Measurements from ENCODE around the gene AKAP13.

Gene AKAP13

DNA sequence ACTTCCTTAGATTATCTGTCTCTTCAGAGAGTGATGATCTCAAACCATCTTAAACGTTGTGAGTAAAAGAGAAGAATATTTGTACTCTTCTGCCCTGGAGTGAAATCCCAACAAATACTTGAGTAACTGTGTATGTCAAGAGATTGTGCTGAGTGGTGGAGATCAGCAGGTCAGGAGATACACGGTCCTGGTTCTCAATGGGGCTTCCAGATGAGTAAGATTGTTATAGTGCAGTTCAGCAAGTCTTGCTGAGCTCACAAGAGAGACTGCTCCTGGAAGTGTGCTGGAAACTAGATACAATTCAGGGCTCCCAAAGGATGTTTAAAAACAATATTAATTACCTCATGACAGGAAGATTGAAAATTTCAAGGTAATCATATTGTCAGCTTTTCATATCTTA, 184.3 kb downstream of the AKAP13 start:
- ChIA-PET CTCF (interaction anchor here (0.7 kb wide), 1 partner anchor 25 kb away, joined by 3 read pairs; no protein-coding TSS in a partner anchor), POLR2A (no interaction called here)
- H3K27ac ChIP-seq (ENCODE audit: extremely low read depth, low read depth, low read length), result no peak overlapping the region
- no peaks in the 10 kb centered on the region; a peak in 1 of 3 replicates for H3K36me3 ChIP-seq (ENCODE audit: control insufficient read depth in 2 of 2, insufficient read depth in 1 of 2, low read length in 2 of 2)
- peaks cover 9% of the 10 kb centered on the region; the same call in 1 of the 2 replicates for H3K4me1 ChIP-seq (ENCODE audit: control insufficient read depth, insufficient read depth, low read length)
- TF ChIP-seq ZIC2 (tag by site-specific recombination; IDR thresholded peaks at IDR 0.05) (0 out of 2 replicates have a peak, but pooled peaks have one; percentile 13), ZNF785 (tag by site-specific recombination; IDR thresholded peaks at IDR 0.05) (no peak)
- H3K4me3 ChIP-seq (ENCODE audit: low read depth, low read length), result no peak overlapping the region
- no peaks in the 10 kb centered on the region for H3K9me3 ChIP-seq (ENCODE audit: control insufficient read depth, insufficient read depth, low read depth, low read length)

DNA sequence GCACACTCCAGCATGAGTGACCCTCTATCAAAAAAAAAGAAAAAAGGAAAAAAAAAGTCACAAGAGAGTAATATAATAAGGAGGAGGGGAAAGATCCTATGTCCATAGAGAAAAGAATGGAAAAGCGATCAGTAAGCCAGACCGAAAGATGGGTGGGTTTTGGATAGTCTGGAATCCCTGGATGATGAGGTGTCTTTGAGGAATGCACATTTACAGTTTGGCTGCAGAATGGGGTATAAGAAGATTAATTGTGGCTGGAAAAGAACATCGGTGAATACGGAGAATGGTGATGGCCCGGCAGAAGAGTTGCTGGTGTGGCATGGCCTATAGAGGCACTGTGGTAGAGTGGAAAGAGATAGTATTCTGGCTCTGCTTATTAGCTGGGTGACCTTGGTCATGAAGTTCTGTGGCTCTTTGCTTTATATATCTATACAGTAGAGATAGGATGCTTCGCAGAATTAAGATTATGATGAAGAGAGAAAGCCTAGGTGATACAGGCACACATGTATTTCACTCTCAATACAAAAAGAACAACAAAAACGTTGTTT, 187.9 kb downstream of the AKAP13 start:
- CTCF ChIA-PET, result interaction anchor here (1.4 kb wide), 1 partner anchor 8 kb away, joined by 4 read pairs; no protein-coding TSS in a partner anchor
- Histone ChIP-seq H3K4me3 (ENCODE audit: low read depth, low read length) (no peak overlapping the region), H3K9me3 (ENCODE audit: control insufficient read depth, insufficient read depth, low read depth, low read length) (no peaks in the 10 kb centered on the region), H3K4me1 (ENCODE audit: control insufficient read depth, insufficient read depth, low read length) (peaks cover 8% of the 10 kb centered on the region; the same call in 1 of the 2 replicates), H3K36me3 (ENCODE audit: control insufficient read depth in 2 of 2, insufficient read depth in 1 of 2, low read length in 2 of 2) (no peaks in the 10 kb centered on the region; a peak in 1 of 3 replicates), H3K27ac (ENCODE audit: extremely low read depth, low read depth, low read length) (no peak overlapping the region)
- TF ChIP-seq ZNF37A (tag by site-specific recombination; IDR thresholded peaks at IDR 0.05) (no peak), ZNF114 (tag by site-specific recombination; IDR thresholded peaks at IDR 0.05) (no peak), HOXA7 (CRISPR knock-in tag; IDR thresholded peaks at IDR 0.05; ENCODE audit: borderline replicate concordance) (no peak), ZNF391 (tag by site-specific recombination; IDR thresholded peaks at IDR 0.05; ENCODE audit: borderline replicate concordance, low read depth) (no peak), ZSCAN16 (tag by site-specific recombination; IDR thresholded peaks at IDR 0.05) (no peak), SP2 (tag by site-specific recombination; IDR thresholded peaks at IDR 0.05) (no peak), ZNF221 (tag by site-specific recombination; IDR thresholded peaks at IDR 0.05; ENCODE audit: borderline replicate concordance) (no peak)
- TF ChIP-seq, protein P1, sequence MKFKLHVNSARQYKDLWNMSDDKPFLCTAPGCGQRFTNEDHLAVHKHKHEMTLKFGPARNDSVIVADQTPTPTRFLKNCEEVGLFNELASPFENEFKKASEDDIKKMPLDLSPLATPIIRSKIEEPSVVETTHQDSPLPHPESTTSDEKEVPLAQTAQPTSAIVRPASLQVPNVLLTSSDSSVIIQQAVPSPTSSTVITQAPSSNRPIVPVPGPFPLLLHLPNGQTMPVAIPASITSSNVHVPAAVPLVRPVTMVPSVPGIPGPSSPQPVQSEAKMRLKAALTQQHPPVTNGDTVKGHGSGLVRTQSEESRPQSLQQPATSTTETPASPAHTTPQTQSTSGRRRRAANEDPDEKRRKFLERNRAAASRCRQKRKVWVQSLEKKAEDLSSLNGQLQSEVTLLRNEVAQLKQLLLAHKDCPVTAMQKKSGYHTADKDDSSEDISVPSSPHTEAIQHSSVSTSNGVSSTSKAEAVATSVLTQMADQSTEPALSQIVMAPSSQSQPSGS (tag by site-specific recombination; IDR thresholded peaks at IDR 0.05; ENCODE audit: low read depth), result no peak
- POLR2A ChIA-PET, result no interaction called here

DNA sequence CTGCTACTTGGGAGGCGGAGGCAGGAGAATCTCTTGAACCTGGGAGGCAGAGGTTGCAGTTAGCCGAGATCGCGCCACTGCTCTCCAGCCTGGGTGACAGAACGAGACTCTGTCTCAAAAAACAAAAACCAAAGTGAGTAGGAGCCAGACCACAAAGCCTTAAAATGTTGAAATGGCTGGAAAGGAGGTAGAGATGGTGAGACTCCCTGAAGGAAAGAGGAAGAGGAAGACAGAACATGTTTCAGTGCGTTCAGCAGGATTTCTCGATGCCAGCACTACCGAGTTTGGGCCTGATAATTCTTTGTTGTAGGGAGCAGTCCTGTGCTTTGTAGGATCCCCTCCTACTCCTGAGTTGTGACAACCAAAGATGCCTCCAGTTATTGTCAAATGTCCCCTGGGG, 189.9 kb downstream of the AKAP13 start:
- CTCF ChIA-PET, result no interaction called here
- H3K4me3 ChIP-seq (ENCODE audit: low read depth, low read length), result no peak overlapping the region
- H3K36me3 ChIP-seq (ENCODE audit: control insufficient read depth in 2 of 2, insufficient read depth in 1 of 2, low read length in 2 of 2), result no peaks in the 10 kb centered on the region; a peak in 1 of 3 replicates
- H3K4me1 ChIP-seq (ENCODE audit: control insufficient read depth, insufficient read depth, low read length), result no peaks in the 10 kb centered on the region
- H3K27ac ChIP-seq (ENCODE audit: extremely low read depth, low read depth, low read length), result no peak overlapping the region
- no peaks in the 10 kb centered on the region for H3K9me3 ChIP-seq (ENCODE audit: control insufficient read depth, insufficient read depth, low read depth, low read length)
- POLR2A ChIA-PET, result no interaction called here
- TF ChIP-seq ZNF302 (tag by site-specific recombination; IDR thresholded peaks at IDR 0.05; ENCODE audit: low read depth), result no peak
- no peak for TF ChIP-seq BCL11B (tag by site-specific recombination; IDR thresholded peaks at IDR 0.05; ENCODE audit: low read depth)
- no peak for TF ChIP-seq ZNF664 (tag by site-specific recombination; IDR thresholded peaks at IDR 0.05)
- no peak for TF ChIP-seq ZNF623 (tag by site-specific recombination; IDR thresholded peaks at IDR 0.05)
- TF ChIP-seq SP7 (tag by site-specific recombination; IDR thresholded peaks at IDR 0.05), result no peak
- TF ChIP-seq, protein P2, sequence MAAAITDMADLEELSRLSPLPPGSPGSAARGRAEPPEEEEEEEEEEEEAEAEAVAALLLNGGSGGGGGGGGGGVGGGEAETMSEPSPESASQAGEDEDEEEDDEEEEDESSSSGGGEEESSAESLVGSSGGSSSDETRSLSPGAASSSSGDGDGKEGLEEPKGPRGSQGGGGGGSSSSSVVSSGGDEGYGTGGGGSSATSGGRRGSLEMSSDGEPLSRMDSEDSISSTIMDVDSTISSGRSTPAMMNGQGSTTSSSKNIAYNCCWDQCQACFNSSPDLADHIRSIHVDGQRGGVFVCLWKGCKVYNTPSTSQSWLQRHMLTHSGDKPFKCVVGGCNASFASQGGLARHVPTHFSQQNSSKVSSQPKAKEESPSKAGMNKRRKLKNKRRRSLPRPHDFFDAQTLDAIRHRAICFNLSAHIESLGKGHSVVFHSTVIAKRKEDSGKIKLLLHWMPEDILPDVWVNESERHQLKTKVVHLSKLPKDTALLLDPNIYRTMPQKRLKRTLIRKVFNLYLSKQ (tag by site-specific recombination; IDR thresholded peaks at IDR 0.05; ENCODE audit: borderline replicate concordance), result no peak
- no peak for TF ChIP-seq ZNF24 (tag by site-specific recombination; IDR thresholded peaks at IDR 0.05)
- TF ChIP-seq, protein P3, sequence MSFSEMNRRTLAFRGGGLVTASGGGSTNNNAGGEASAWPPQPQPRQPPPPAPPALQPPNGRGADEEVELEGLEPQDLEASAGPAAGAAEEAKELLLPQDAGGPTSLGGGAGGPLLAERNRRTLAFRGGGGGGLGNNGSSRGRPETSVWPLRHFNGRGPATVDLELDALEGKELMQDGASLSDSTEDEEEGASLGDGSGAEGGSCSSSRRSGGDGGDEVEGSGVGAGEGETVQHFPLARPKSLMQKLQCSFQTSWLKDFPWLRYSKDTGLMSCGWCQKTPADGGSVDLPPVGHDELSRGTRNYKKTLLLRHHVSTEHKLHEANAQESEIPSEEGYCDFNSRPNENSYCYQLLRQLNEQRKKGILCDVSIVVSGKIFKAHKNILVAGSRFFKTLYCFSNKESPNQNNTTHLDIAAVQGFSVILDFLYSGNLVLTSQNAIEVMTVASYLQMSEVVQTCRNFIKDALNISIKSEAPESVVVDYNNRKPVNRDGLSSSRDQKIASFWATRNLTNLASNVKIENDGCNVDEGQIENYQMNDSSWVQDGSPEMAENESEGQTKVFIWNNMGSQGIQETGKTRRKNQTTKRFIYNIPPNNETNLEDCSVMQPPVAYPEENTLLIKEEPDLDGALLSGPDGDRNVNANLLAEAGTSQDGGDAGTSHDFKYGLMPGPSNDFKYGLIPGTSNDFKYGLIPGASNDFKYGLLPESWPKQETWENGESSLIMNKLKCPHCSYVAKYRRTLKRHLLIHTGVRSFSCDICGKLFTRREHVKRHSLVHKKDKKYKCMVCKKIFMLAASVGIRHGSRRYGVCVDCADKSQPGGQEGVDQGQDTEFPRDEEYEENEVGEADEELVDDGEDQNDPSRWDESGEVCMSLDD (tag by site-specific recombination; IDR thresholded peaks at IDR 0.05), result no peak
- TF ChIP-seq, protein P4, sequence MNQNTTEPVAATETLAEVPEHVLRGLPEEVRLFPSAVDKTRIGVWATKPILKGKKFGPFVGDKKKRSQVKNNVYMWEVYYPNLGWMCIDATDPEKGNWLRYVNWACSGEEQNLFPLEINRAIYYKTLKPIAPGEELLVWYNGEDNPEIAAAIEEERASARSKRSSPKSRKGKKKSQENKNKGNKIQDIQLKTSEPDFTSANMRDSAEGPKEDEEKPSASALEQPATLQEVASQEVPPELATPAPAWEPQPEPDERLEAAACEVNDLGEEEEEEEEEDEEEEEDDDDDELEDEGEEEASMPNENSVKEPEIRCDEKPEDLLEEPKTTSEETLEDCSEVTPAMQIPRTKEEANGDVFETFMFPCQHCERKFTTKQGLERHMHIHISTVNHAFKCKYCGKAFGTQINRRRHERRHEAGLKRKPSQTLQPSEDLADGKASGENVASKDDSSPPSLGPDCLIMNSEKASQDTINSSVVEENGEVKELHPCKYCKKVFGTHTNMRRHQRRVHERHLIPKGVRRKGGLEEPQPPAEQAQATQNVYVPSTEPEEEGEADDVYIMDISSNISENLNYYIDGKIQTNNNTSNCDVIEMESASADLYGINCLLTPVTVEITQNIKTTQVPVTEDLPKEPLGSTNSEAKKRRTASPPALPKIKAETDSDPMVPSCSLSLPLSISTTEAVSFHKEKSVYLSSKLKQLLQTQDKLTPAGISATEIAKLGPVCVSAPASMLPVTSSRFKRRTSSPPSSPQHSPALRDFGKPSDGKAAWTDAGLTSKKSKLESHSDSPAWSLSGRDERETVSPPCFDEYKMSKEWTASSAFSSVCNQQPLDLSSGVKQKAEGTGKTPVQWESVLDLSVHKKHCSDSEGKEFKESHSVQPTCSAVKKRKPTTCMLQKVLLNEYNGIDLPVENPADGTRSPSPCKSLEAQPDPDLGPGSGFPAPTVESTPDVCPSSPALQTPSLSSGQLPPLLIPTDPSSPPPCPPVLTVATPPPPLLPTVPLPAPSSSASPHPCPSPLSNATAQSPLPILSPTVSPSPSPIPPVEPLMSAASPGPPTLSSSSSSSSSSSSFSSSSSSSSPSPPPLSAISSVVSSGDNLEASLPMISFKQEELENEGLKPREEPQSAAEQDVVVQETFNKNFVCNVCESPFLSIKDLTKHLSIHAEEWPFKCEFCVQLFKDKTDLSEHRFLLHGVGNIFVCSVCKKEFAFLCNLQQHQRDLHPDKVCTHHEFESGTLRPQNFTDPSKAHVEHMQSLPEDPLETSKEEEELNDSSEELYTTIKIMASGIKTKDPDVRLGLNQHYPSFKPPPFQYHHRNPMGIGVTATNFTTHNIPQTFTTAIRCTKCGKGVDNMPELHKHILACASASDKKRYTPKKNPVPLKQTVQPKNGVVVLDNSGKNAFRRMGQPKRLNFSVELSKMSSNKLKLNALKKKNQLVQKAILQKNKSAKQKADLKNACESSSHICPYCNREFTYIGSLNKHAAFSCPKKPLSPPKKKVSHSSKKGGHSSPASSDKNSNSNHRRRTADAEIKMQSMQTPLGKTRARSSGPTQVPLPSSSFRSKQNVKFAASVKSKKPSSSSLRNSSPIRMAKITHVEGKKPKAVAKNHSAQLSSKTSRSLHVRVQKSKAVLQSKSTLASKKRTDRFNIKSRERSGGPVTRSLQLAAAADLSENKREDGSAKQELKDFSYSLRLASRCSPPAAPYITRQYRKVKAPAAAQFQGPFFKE (tag by site-specific recombination; IDR thresholded peaks at IDR 0.05; ENCODE audit: borderline replicate concordance), result no peak
- TF ChIP-seq YY1 (tag by site-specific recombination; IDR thresholded peaks at IDR 0.05), result no peak
- no peak for TF ChIP-seq ZNF629 (tag by site-specific recombination; IDR thresholded peaks at IDR 0.05)

All from HEK293 (cell line).